Ishikawa (cell line): ENCODE measurements around the gene KLHL26.

ENCODE experiments used
- CEBPB ChIP-seq: IDR thresholded peaks from 2 replicates; pipeline ENCODE4 v1.6.1; 2012
- CREB1 ChIP-seq: IDR thresholded peaks from 2 replicates; pipeline ENCODE4 v1.6.1; 2012; ENCODE audit warnings: low read depth
- EGR1 ChIP-seq: IDR thresholded peaks from 2 replicates; pipeline ENCODE4 v1.6.1; 2012
- EP300 ChIP-seq: IDR thresholded peaks from 2 replicates; pipeline ENCODE4 v1.6.1; 2012; ENCODE audit warnings: borderline replicate concordance
- NFIC ChIP-seq: IDR thresholded peaks from 2 replicates; pipeline ENCODE4 v1.6.1; 2012
- RAD21 ChIP-seq: IDR thresholded peaks from 2 replicates; pipeline ENCODE4 v1.6.1; 2012; ENCODE audit warnings: low read depth
- REST ChIP-seq: IDR thresholded peaks from 2 replicates; pipeline ENCODE4 v1.6.1; 2012; ENCODE audit warnings: low read depth, mild to moderate bottlenecking
- TAF1 ChIP-seq: IDR thresholded peaks from 2 replicates; pipeline ENCODE4 v1.6.1; 2012; ENCODE audit warnings: low read depth, mild to moderate bottlenecking
- TCF12 ChIP-seq: IDR thresholded peaks from 2 replicates; pipeline ENCODE4 v1.6.1; 2012; ENCODE audit warnings: low read depth
- TEAD4 ChIP-seq: IDR thresholded peaks from 2 replicates; pipeline ENCODE4 v1.6.1; 2012
- YY1 ChIP-seq: IDR thresholded peaks from 2 replicates; pipeline ENCODE4 v1.6.1; 2012; ENCODE audit warnings: low read depth
- ZBTB7A ChIP-seq: IDR thresholded peaks from 2 replicates; pipeline ENCODE4 v1.6.1; 2012; ENCODE audit warnings: low read depth
- TF ChIP-seq, protein P1 (sequence below): IDR thresholded peaks from 2 replicates; pipeline ENCODE4 v1.6.1; 2012

DNA sequence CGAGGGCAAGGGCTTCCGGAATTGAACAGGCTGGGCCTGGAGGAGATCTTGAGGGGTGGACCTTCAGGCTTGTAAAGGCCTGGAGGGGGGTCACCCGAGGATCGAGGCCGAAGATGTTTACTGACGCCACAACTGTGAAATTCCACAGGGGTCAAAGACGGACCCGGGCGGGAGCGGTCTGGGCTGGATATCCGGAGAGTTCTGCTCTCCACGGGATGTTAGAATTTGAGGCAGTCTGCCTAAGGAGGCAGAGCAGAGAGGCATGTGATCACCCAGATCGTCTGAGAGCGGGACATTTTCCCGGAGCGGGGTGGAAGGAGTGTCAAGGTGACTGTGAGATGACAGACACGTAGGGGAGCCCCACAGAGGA, 13.2 kb downstream of the KLHL26 start:
- TF ChIP-seq TCF12, result no peak
- no peak for TF ChIP-seq TAF1
- TF ChIP-seq EGR1, result no peak
- TF ChIP-seq TEAD4, result no peak
- TF ChIP-seq REST, result no peak
- TF ChIP-seq CREB1, result no peak
- TF ChIP-seq EP300, result no peak
- no peak for TF ChIP-seq ZBTB7A
- no peak for TF ChIP-seq YY1
- no peak for TF ChIP-seq NFIC
- TF ChIP-seq RAD21, result no peak
- TF ChIP-seq, protein P1, sequence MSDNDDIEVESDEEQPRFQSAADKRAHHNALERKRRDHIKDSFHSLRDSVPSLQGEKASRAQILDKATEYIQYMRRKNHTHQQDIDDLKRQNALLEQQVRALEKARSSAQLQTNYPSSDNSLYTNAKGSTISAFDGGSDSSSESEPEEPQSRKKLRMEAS, result no peak
- no peak for TF ChIP-seq CEBPB
